Common myeloid progenitor, CD34-positive (primary cell): ENCODE results near the gene BET1.
A peak's percentile ranks its signal among the peaks of the same experiment; 100 is the strongest.

Source experiments
- CTCF ChIA-PET: fragments of 350-600 bp; sonication (Branson Sonifier 250); formaldehyde crosslinking; loops from one replicate; lab custom pipeline; 2021; ENCODE audit warnings: antibody characterized with exemption; lab: Charles Lee
- POLR2A ChIA-PET: fragments of 350-600 bp; sonication (Branson Sonifier 250); formaldehyde crosslinking; loops from one replicate; lab custom pipeline; 2021; ENCODE audit warnings: antibody characterized with exemption; lab: Charles Lee
- DNase-seq, 3 donors: peaks; one replicate each; pipeline versions ENCODE4 v3.0.0 to v3.0.0-alpha.2; 2013
- H3K27ac ChIP-seq, 2 experiments: 1 replicate in 1 of 2; 2 replicates in 1 of 2; pipeline ENCODE4 v1.7.0; 2013; ENCODE audit warnings: inconsistent platforms in 2 of 2, low read length in 2 of 2, mild to moderate bottlenecking in 2 of 2, low read depth in 1 of 2, moderate library complexity in 1 of 2; ENCODE audit not compliant: severe bottlenecking in 2 of 2, insufficient read depth in 1 of 2, poor library complexity in 1 of 2
- H3K27me3 ChIP-seq, 5 experiments: replicated peaks in 2 of 5; 1 replicate in 3 of 5; 2 replicates in 2 of 5; pipeline versions ENCODE4 v1.6.1 to v1.7.0; 2013; ENCODE audit warnings: low read length in 4 of 5, mild to moderate bottlenecking in 2 of 5, moderate library complexity in 2 of 5, inconsistent platforms in 1 of 5; ENCODE audit not compliant: insufficient read depth in 5 of 5, control insufficient read depth in 4 of 5
- H3K36me3 ChIP-seq, 4 experiments: 1 replicate in 2 of 4; 2 replicates in 2 of 4; pipeline versions ENCODE4 v1.6.1 to v1.7.0; 2013; ENCODE audit warnings: low read length in 3 of 4, control low read depth in 1 of 4, mild to moderate bottlenecking in 1 of 4; ENCODE audit not compliant: control insufficient read depth in 4 of 4, insufficient read depth in 4 of 4
- H3K4me1 ChIP-seq, 4 experiments: 1 replicate in 3 of 4; 2 replicates in 1 of 4; pipeline versions ENCODE4 v1.6.1 to v1.7.1; 2013; ENCODE audit warnings: low read length in 3 of 4, mild to moderate bottlenecking in 3 of 4, control low read depth in 1 of 4, inconsistent platforms in 1 of 4, moderate library complexity in 1 of 4; ENCODE audit not compliant: control insufficient read depth in 4 of 4, insufficient read depth in 4 of 4; ENCODE audit errors: control extremely low read depth in 1 of 4
- H3K4me3 ChIP-seq, 7 experiments: 1 replicate in 4 of 7; 2 replicates in 3 of 7; pipeline versions ENCODE4 v1.5.1 to v1.7.0; 2013; ENCODE audit warnings: mild to moderate bottlenecking in 7 of 7, low read length in 6 of 7, moderate library complexity in 6 of 7, inconsistent platforms in 2 of 7, low read depth in 2 of 7, control low read depth in 1 of 7; ENCODE audit not compliant: insufficient read depth in 4 of 7, control insufficient read depth in 1 of 7; ENCODE audit errors: extremely low read depth in 1 of 7
- H3K9me3 ChIP-seq, 5 experiments: 1 replicate in 4 of 5; 2 replicates in 1 of 5; pipeline versions ENCODE4 v1.6.1 to v1.7.1; 2013; ENCODE audit warnings: low read length in 4 of 5, mild to moderate bottlenecking in 2 of 5, inconsistent platforms in 1 of 5, low read depth in 1 of 5, moderate library complexity in 1 of 5; ENCODE audit not compliant: control insufficient read depth in 4 of 5, insufficient read depth in 2 of 5; ENCODE audit errors: control extremely low read depth in 1 of 5
- WGBS: methylation state at CpG from one replicate; pipeline ENCODE4 v1.1.5; 2013; ENCODE audit not compliant: insufficient coverage; 5-methylcytosine and 5-hydroxymethylcytosine counted together

BET1 gene

DNA sequence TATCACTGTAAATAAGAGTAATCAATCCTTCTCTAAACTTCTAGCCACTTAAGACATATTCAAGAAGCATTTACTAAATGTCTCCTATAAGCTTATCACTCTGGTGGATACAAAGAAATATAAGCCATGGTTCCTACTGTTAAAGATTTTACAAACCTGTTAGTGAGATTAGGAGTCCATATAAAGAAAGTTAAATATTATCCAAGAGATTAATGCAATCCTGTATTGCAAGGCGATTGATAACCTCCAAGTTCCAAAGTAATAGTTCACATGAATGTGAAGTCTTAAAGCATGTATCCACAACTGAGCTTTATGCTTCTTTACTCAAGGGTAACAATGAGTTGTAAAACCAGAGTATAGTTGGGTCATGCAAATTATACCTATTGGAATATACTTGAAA is 12.6 kb upstream of the BET1 start:
- Histone ChIP-seq H3K36me3 (no peaks in the 10 kb centered on the region), H3K4me1 (no peaks in the 10 kb centered on the region), H3K9me3 (no peaks in the 10 kb centered on the region), H3K27ac (no peak overlapping the region), H3K27me3 (peaks cover 0 to 23% (median 5%) of the 10 kb centered on the region in 5 experiments), H3K4me3 (no peak overlapping the region)
- CTCF ChIA-PET: interaction anchor here (1.6 kb wide), 1 partner anchor 95 kb away, joined by 3 read pairs; the partner anchor contains the start of gene GNG11
- no peak for DNase-seq
- 100% methylated on average over 1 of the region's 1 CpG for WGBS
- POLR2A ChIA-PET: no interaction called here

GRCh38 chr7:94015538-94015937 is 11.4 kb upstream of the BET1 start:
- no peaks in the 10 kb centered on the region for H3K9me3 ChIP-seq
- DNase-seq: no peak
- POLR2A ChIA-PET: no interaction called here
- CTCF ChIA-PET: no interaction called here
- H3K4me1 ChIP-seq: no peaks in the 10 kb centered on the region
- H3K27me3 ChIP-seq: peaks cover 0 to 26% (median 2%) of the 10 kb centered on the region in 5 experiments
- H3K36me3 ChIP-seq: no peaks in the 10 kb centered on the region
- no peak overlapping the region for H3K4me3 ChIP-seq
- no peak overlapping the region for H3K27ac ChIP-seq

DNA sequence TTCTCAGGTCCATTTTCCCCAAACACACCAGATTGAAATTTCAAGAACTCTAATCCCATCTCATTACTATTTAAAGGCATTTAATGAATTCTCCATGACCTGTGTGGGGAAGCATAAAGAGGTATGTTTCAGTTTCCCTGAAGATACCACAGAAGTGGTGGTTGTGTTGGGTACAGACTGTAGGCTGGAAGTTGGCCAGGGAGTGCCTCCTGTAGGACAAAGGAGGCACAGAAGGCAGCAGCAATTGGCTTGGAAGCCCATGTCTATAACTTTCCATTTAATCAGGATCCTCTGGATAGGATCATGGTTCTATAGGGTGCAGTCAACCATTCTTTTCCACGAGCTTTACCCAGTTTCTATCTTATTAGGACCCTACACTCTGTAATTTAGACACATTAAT is 8.6 kb upstream of the BET1 start:
- Histone ChIP-seq H3K4me3 (no peak overlapping the region), H3K4me1 (peaks cover 0 to 2% (median 0%) of the 10 kb centered on the region in 4 experiments), H3K27ac (no peak overlapping the region), H3K27me3 (peaks cover 0 to 26% (median 2%) of the 10 kb centered on the region in 5 experiments), H3K9me3 (no peaks in the 10 kb centered on the region), H3K36me3 (no peaks in the 10 kb centered on the region)
- POLR2A ChIA-PET: interaction anchor here (0.6 kb wide), 1 partner anchor 114 kb away, joined by 3 read pairs; no protein-coding TSS in a partner anchor
- WGBS: 100% methylated on average over 1 of the region's 1 CpG
- CTCF ChIA-PET: interaction anchor here (1.1 to 1.4 kb wide), 2 partner anchors 106 to 215 kb away, joined by 3 to 4 read pairs; partner anchors contain the start of gene GNGT1
- peak; percentile 26 to 51 (median 50) for DNase-seq

GRCh38 chr7:94011714-94012353 is 7.7 kb upstream of the BET1 start:
- H3K36me3 ChIP-seq: no peaks in the 10 kb centered on the region
- ChIA-PET CTCF (interaction anchor here (1.1 to 2.6 kb wide), 4 partner anchors 79 to 214 kb away, joined by 3 to 15 read pairs (median 4); partner anchors contain the start of gene GNGT1), POLR2A (interaction anchor here (0.6 kb wide), 1 partner anchor 115 kb away, joined by 3 read pairs; no protein-coding TSS in a partner anchor)
- H3K27ac ChIP-seq: no peak overlapping the region
- H3K9me3 ChIP-seq: no peaks in the 10 kb centered on the region
- peaks cover 0 to 29% (median 2%) of the 10 kb centered on the region in 5 experiments for H3K27me3 ChIP-seq
- no peak overlapping the region for H3K4me3 ChIP-seq
- 99% methylated on average over 27 of the region's 35 CpGs for WGBS
- H3K4me1 ChIP-seq: peaks cover 0 to 2% (median 0%) of the 10 kb centered on the region in 4 experiments
- no peak for DNase-seq

GRCh38 chr7:94008537-94008936 is 4.4 kb upstream of the BET1 start:
- peaks cover 2 to 12% (median 8%) of the 10 kb centered on the region in 4 experiments for H3K4me1 ChIP-seq
- peaks cover 0 to 29% (median 11%) of the 10 kb centered on the region in 5 experiments for H3K27me3 ChIP-seq
- peak in 2 of 3 donors; percentile 34 to 40 for DNase-seq
- ChIA-PET CTCF (no interaction called here), POLR2A (no interaction called here)
- H3K36me3 ChIP-seq: no peaks in the 10 kb centered on the region
- H3K27ac ChIP-seq: no peak overlapping the region
- no peaks in the 10 kb centered on the region for H3K9me3 ChIP-seq
- no peak overlapping the region for H3K4me3 ChIP-seq
- WGBS: 53% methylated on average over 2 of the region's 2 CpGs

DNA sequence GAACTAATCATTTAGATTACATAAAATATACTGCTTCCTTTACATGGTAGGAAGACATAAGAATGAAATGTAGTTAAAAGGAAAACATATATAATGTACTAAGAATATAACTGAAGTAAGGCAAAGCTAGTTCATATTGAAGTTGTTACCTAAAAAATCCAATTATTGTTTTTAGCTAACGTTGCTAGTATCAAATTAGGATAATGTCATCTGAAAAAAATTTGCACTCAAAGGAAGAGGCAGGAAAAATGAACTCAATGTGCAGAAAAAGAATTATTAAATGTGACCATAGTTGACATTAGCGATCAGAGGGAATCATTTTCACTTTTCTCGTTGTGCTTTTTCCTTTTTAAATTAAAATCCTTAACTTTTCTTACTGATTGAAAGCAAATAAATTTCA is 1.6 kb upstream of the BET1 start:
- Histone ChIP-seq H3K4me3 (no peak overlapping the region), H3K27ac (no peak overlapping the region), H3K27me3 (peaks cover 0 to 21% (median 9%) of the 10 kb centered on the region in 5 experiments), H3K36me3 (no peaks in the 10 kb centered on the region), H3K9me3 (no peaks in the 10 kb centered on the region), H3K4me1 (peaks cover 12 to 18% (median 16%) of the 10 kb centered on the region in 4 experiments)
- DNase-seq: no peak
- POLR2A ChIA-PET: no interaction called here
- CTCF ChIA-PET: interaction anchor here (1.1 kb wide), 1 partner anchor 78 kb away, joined by 4 read pairs; no protein-coding TSS in a partner anchor
- WGBS: no CpG with 5 or more reads among the region's 3 CpGs

DNA sequence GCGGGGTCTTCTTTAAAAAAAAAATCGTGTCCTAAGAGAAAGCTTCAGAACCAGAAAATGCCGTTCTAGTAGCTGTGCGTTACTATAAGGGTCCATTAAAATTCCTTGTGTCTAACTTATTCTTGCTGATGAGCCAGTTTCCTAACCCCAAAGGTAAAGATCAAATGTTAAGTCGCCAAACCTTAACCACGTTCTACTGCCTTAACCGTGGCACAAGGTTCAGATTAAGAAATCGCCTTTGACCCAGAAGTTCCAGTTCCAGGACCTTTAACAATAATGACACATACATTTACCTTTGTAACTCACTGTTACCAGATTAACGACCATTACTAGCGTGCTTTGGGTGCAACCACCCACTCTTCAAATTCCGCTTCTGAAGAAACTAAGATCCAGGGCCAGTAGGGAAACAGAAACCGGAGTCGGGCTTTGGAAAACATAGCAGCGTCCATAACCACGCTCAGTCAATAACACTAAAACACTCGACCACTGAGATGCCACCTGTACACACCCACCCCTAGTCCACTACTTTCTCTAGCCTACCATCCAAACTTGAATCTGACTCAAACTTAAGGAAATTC is 620 bp downstream of the BET1 start:
- peaks cover 12 to 18% (median 15%) of the 10 kb centered on the region in 4 experiments for H3K4me1 ChIP-seq
- CTCF ChIA-PET: interaction anchor here (0.6 kb wide), 1 partner anchor 451 kb away, joined by 4 read pairs; no protein-coding TSS in a partner anchor
- 9% methylated on average over 16 of the region's 16 CpGs for WGBS
- DNase-seq: peak; percentile 9 to 45 (median 25)
- H3K27me3 ChIP-seq: peaks cover 0 to 21% (median 9%) of the 10 kb centered on the region in 5 experiments
- H3K27ac ChIP-seq: peak overlapping the region; percentile 88 to 96
- H3K9me3 ChIP-seq: no peaks in the 10 kb centered on the region
- H3K4me3 ChIP-seq: peak overlapping the region; percentile 90 to 98 (median 95)
- POLR2A ChIA-PET: no interaction called here
- H3K36me3 ChIP-seq: peaks cover 0 to 3% (median under 1%) of the 10 kb centered on the region in 4 experiments
